H9 (cell line): ENCODE measurements around the gene UBAP1. TPM values are rescaled to one million over a fixed set of nuclear protein-coding genes. Genes with fewer than 3 reads are reported as not detected.

Source experiments
- DNase-seq: peaks from one replicate; pipeline ENCODE4 v3.0.0-alpha.2; 2017
- H2AFZ ChIP-seq: one replicate; pipeline ENCODE4 v1.6.1; 2013; ENCODE audit warnings: mild to moderate bottlenecking, low read length, control low read depth, moderate library complexity
- H2AK5ac ChIP-seq: 2 replicates; pipeline ENCODE4 v1.6.1; 2013; ENCODE audit warnings: low read length, control low read depth, mixed read lengths; ENCODE audit not compliant: insufficient read length
- H2BK120ac ChIP-seq: one replicate; pipeline ENCODE4 v1.6.1; 2013; ENCODE audit warnings: low read depth, mild to moderate bottlenecking, low read length, control low read depth, inconsistent platforms; ENCODE audit not compliant: poor library complexity, severe bottlenecking
- H2BK12ac ChIP-seq: 2 replicates; pipeline ENCODE4 v1.6.1; 2013; ENCODE audit warnings: low read length, control low read depth, mixed read lengths, low read depth; ENCODE audit not compliant: insufficient read length
- H2BK15ac ChIP-seq: 2 replicates; pipeline ENCODE4 v1.6.1; 2013; ENCODE audit warnings: low read depth, low read length, control low read depth
- H2BK20ac ChIP-seq: one replicate; pipeline ENCODE4 v1.6.1; 2013; ENCODE audit warnings: low read depth, mild to moderate bottlenecking, low read length, control low read depth, inconsistent platforms; ENCODE audit not compliant: poor library complexity, severe bottlenecking
- H2BK5ac ChIP-seq: 2 replicates; pipeline ENCODE4 v1.6.1; 2013; ENCODE audit warnings: low read length, control low read depth, mixed read lengths; ENCODE audit not compliant: insufficient read length
- H3K14ac ChIP-seq: 2 replicates; pipeline ENCODE4 v1.6.1; 2013; ENCODE audit warnings: low read length, control low read depth; ENCODE audit not compliant: insufficient read depth
- H3K18ac ChIP-seq: 2 replicates; pipeline ENCODE4 v1.6.1; 2013; ENCODE audit warnings: low read depth, mild to moderate bottlenecking, mixed read lengths, low read length, control low read depth; ENCODE audit not compliant: insufficient read length
- H3K23ac ChIP-seq: 2 replicates; pipeline ENCODE4 v1.6.1; 2013; ENCODE audit warnings: low read length, control low read depth, mixed read lengths, low read depth; ENCODE audit not compliant: insufficient read length
- H3K23me2 ChIP-seq: 2 replicates; pipeline ENCODE4 v1.6.1; 2013; ENCODE audit warnings: low read depth, mild to moderate bottlenecking, mixed read lengths, low read length, control low read depth; ENCODE audit not compliant: insufficient read length, poor library complexity, severe bottlenecking
- H3K27ac ChIP-seq: 2 replicates; pipeline ENCODE4 v1.5.1; 2013; ENCODE audit warnings: low read length, control low read depth, mixed read lengths, low read depth; ENCODE audit not compliant: insufficient read length
- H3K27me3 ChIP-seq: 2 replicates; pipeline ENCODE4 v1.6.1; 2013; ENCODE audit warnings: low read length, control low read depth, inconsistent platforms; ENCODE audit not compliant: insufficient read depth
- H3K4ac ChIP-seq: 2 replicates; pipeline ENCODE4 v1.6.1; 2013; ENCODE audit warnings: low read depth, mild to moderate bottlenecking, control low read depth, inconsistent platforms, low read length, moderate library complexity
- H3K4me1 ChIP-seq: 2 replicates; pipeline ENCODE4 v1.6.1; 2013; ENCODE audit warnings: low read length, control low read depth, inconsistent platforms; ENCODE audit not compliant: insufficient read depth
- H3K4me2 ChIP-seq: 2 replicates; pipeline ENCODE4 v1.6.1; 2013; ENCODE audit warnings: low read length, control low read depth, mixed read lengths; ENCODE audit not compliant: insufficient read length, insufficient read depth
- H3K56ac ChIP-seq: 2 replicates; pipeline ENCODE4 v1.6.1; 2013; ENCODE audit warnings: low read depth, mild to moderate bottlenecking, mixed read lengths, low read length, control low read depth; ENCODE audit not compliant: insufficient read length
- H3K79me1 ChIP-seq: 2 replicates; pipeline ENCODE4 v1.6.1; 2013; ENCODE audit warnings: low read depth, mild to moderate bottlenecking, moderate library complexity, low read length, control low read depth, inconsistent platforms; ENCODE audit not compliant: insufficient read depth, poor library complexity, severe bottlenecking
- H3K79me2 ChIP-seq: 2 replicates; pipeline ENCODE4 v1.6.1; 2013; ENCODE audit warnings: low read length, control low read depth, inconsistent platforms; ENCODE audit not compliant: insufficient read depth
- H3K9ac ChIP-seq: 2 replicates; pipeline ENCODE4 v1.6.1; 2013; ENCODE audit warnings: low read length, control low read depth, mixed read lengths; ENCODE audit not compliant: insufficient read length; ENCODE audit errors: extremely low read depth
- H3K9me3 ChIP-seq: one replicate; pipeline ENCODE4 v1.6.1; 2013; ENCODE audit warnings: low read depth, low read length, inconsistent platforms; ENCODE audit not compliant: control insufficient read depth
- H3T11ph ChIP-seq: one replicate; pipeline ENCODE4 v1.6.1; 2013; ENCODE audit warnings: mild to moderate bottlenecking, low read length, control low read depth, inconsistent platforms
- H4K20me1 ChIP-seq: one replicate; pipeline ENCODE4 v1.6.1; 2013; ENCODE audit not compliant: control insufficient read depth, insufficient read length, insufficient read depth
- H4K5ac ChIP-seq: 2 replicates; pipeline ENCODE4 v1.6.1; 2013; ENCODE audit warnings: low read depth, mild to moderate bottlenecking, mixed read lengths, low read length, control low read depth; ENCODE audit not compliant: insufficient read length
- H4K8ac ChIP-seq: replicated peaks from 2 replicates; pipeline ENCODE4 v1.6.1; 2013; ENCODE audit warnings: low read length, control low read depth, mixed read lengths, low read depth; ENCODE audit not compliant: insufficient read length
- H4K91ac ChIP-seq: 2 replicates; pipeline ENCODE4 v1.6.1; 2013; ENCODE audit warnings: low read depth, mild to moderate bottlenecking, moderate library complexity, mixed read lengths, low read length, control low read depth; ENCODE audit not compliant: insufficient read length
- H3K27ac Mint-ChIP-seq, 3 experiments: 2 replicates in 2 of 3; 3 replicates in 1 of 3; pipeline ENCODE4 v1.8.0; 2020 to 2021; ENCODE audit warnings: mixed read lengths in 3 of 3, mild to moderate bottlenecking in 1 of 3, moderate library complexity in 1 of 3
- H3K27me3 Mint-ChIP-seq: 2 replicates; pipeline ENCODE4 v1.8.0; 2021; ENCODE audit warnings: low read depth, mild to moderate bottlenecking, moderate library complexity, mixed read lengths
- H3K36me3 Mint-ChIP-seq, 3 experiments: 2 replicates in 2 of 3; 3 replicates in 1 of 3; pipeline ENCODE4 v1.8.0; 2020 to 2021; ENCODE audit warnings: low read depth in 3 of 3, mixed read lengths in 3 of 3; ENCODE audit not compliant: insufficient read depth in 1 of 3
- H3K4me1 Mint-ChIP-seq, 2 experiments: 2 replicates each; pipeline ENCODE4 v1.8.0; 2020; ENCODE audit warnings: mixed read lengths in 2 of 2
- H3K4me3 Mint-ChIP-seq, 2 experiments: 2 replicates in 1 of 2; 3 replicates in 1 of 2; pipeline ENCODE4 v1.8.0; 2020 to 2021; ENCODE audit warnings: mild to moderate bottlenecking in 2 of 2, mixed read lengths in 2 of 2, moderate library complexity in 1 of 2
- H3K9me3 Mint-ChIP-seq, 2 experiments: 2 replicates in 1 of 2; 3 replicates in 1 of 2; pipeline ENCODE4 v1.8.0; 2020; ENCODE audit warnings: mild to moderate bottlenecking in 2 of 2, mixed read lengths in 2 of 2, moderate library complexity in 1 of 2
- WGBS: extraction: QIAGEN DNeasy Blood & Tissue Kit; methylation state at CpG from one replicate; pipeline ENCODE4 v1.1.7; 2013; ENCODE audit warnings: missing lambda C conversion rate, low lambda C conversion rate, mixed read lengths; ENCODE audit not compliant: insufficient read length; ENCODE audit errors: extremely low coverage; 5-methylcytosine and 5-hydroxymethylcytosine counted together
- total RNA-seq: library from RNA; stranded (reverse); gene quantifications from 2 replicates; pipeline ENCODE4 v1.2.1, GENCODE V29; 2021
- TF ChIP-seq, protein P1 (sequence below): fragments of 200-600 bp; sonication (generic); conservative IDR thresholded peaks from 3 replicates; pipeline ENCODE4 v1.8.0; 2021; ENCODE audit warnings: antibody characterized with exemption, mild to moderate bottlenecking

The UBAP1 gene
- total RNA-seq, 1 experiment from 2014 or later: 32.6 TPM

DNA sequence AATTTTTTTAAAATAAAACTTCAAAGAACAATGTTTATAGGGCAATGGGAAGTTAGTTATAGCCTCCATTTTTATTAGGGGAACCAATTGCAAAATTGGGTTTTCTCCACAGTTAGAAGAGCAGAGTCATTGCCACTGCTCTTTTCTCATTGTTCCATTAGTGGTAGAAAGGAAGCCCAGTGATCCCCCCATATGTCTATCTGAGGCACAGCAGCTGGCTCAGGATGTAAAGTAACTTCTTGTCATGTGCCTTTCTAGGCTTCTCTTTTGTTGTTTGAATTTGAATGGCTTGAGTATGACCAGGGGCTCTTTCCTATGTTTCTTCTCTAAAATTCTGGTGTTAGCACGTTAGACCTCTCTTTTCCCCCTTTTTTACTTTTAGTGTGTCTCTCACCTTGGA lies 61.2 kb downstream of the UBAP1 start:
- DNase-seq: no peak
- peaks cover 10 to 13% of the 10 kb centered on the region in 2 experiments for H3K4me1 Mint-ChIP-seq
- Histone ChIP-seq H3K79me1 (peaks cover 6% of the 10 kb centered on the region), H2BK15ac (no peak overlapping the region), H3K27ac (no peak overlapping the region), H2BK12ac (no peak overlapping the region), H3K9me3 (no peaks in the 10 kb centered on the region), H3K14ac (no peak overlapping the region), H3K4me1 (no peaks in the 10 kb centered on the region), H4K91ac (no peak overlapping the region), H3K23ac (no peak overlapping the region), H3K4me2 (no peak overlapping the region), H3K27me3 (no peaks in the 10 kb centered on the region), H3T11ph (no peak overlapping the region), H4K8ac (no peak overlapping the region), H3K23me2 (no peaks in the 10 kb centered on the region), H2AK5ac (no peak overlapping the region), H3K4ac (no peak overlapping the region), H2BK20ac (no peak overlapping the region), H4K20me1 (no peaks in the 10 kb centered on the region), H2BK120ac (no peak overlapping the region), H3K79me2 (no peaks in the 10 kb centered on the region), H3K56ac (no peak overlapping the region), H3K18ac (no peak overlapping the region), H2BK5ac (no peak overlapping the region), H3K9ac (no peak overlapping the region), H2AFZ (no peak overlapping the region), H4K5ac (no peak overlapping the region)
- TF ChIP-seq, protein P1, sequence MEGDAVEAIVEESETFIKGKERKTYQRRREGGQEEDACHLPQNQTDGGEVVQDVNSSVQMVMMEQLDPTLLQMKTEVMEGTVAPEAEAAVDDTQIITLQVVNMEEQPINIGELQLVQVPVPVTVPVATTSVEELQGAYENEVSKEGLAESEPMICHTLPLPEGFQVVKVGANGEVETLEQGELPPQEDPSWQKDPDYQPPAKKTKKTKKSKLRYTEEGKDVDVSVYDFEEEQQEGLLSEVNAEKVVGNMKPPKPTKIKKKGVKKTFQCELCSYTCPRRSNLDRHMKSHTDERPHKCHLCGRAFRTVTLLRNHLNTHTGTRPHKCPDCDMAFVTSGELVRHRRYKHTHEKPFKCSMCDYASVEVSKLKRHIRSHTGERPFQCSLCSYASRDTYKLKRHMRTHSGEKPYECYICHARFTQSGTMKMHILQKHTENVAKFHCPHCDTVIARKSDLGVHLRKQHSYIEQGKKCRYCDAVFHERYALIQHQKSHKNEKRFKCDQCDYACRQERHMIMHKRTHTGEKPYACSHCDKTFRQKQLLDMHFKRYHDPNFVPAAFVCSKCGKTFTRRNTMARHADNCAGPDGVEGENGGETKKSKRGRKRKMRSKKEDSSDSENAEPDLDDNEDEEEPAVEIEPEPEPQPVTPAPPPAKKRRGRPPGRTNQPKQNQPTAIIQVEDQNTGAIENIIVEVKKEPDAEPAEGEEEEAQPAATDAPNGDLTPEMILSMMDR: no peak
- no peaks in the 10 kb centered on the region for H3K27me3 Mint-ChIP-seq
- H3K9me3 Mint-ChIP-seq: no peaks in the 10 kb centered on the region
- H3K4me3 Mint-ChIP-seq: no peak overlapping the region
- peak overlapping the region in 1 of 3 experiments; percentile 42; a peak in 2 of 7 replicates for H3K27ac Mint-ChIP-seq
- no CpG with 5 or more reads among the region's 1 CpG for WGBS
- peaks cover 7 to 65% (median 40%) of the 10 kb centered on the region in 3 experiments; a peak in 6 of 7 replicates for H3K36me3 Mint-ChIP-seq
